ENCODE data around the gene GPR15LG.
A peak's percentile ranks its signal among the peaks of the same experiment; 100 is the strongest.

GPR15LG gene

DNA sequence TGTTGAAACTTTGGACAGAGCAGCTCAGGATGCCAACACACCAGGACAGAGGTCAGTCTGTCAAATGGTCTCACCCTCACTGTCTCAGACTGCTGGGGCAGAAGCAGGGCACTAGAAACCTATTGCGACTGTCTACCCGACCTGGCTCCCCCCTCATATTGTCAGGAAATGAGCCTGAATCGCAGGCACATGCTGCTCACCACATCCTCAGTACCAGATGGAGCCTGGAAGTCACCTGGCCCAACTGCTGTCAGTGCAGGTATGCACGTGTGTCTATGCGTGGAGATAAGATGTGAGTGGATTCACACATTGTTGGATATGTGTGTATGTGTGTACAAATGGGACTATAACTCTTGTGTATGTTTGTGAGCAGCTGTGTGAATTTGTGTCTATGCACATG is 17.5 kb downstream of the GPR15LG start:
- Histone ChIP-seq H3K4me1 (ENCODE audit: control insufficient read depth, insufficient read depth, low read length) (no peaks in the 10 kb centered on the region), H3K4me3 (ENCODE audit: low read length) (no peak overlapping the region), H3K27me3 (ENCODE audit: control insufficient read depth, insufficient read depth, low read length) (peaks cover 18% of the 10 kb centered on the region; the same call in 1 of the 2 replicates), H3K36me3 (ENCODE audit: control insufficient read depth, insufficient read depth, low read length) (no peaks in the 10 kb centered on the region), H3K9me3 (ENCODE audit: control insufficient read depth, insufficient read depth, low read length) (no peaks in the 10 kb centered on the region), H3K27ac (ENCODE audit: low read length) (no peak overlapping the region)
- WGBS (ENCODE audit: insufficient coverage, insufficient read length), result no CpG with 5 or more reads among the region's 5 CpGs
- no peak for DNase-seq (ENCODE audit: low read depth, low spot score)

- Histone ChIP-seq H3K4me1 (ENCODE audit: control insufficient read depth, insufficient read depth, low read length) (no peaks in the 10 kb centered on the region), H3K27ac (ENCODE audit: low read length) (no peak overlapping the region), H3K27me3 (ENCODE audit: control insufficient read depth, insufficient read depth, low read length) (peaks cover 18% of the 10 kb centered on the region; the same call in 1 of the 2 replicates), H3K4me3 (ENCODE audit: low read length) (no peak overlapping the region), H3K9me3 (ENCODE audit: control insufficient read depth, insufficient read depth, low read length) (no peaks in the 10 kb centered on the region), H3K36me3 (ENCODE audit: control insufficient read depth, insufficient read depth, low read length) (no peaks in the 10 kb centered on the region)
- no CpG with 5 or more reads among the region's 2 CpGs for WGBS (ENCODE audit: insufficient coverage, insufficient read length)
- no peak for DNase-seq (ENCODE audit: low read depth, low spot score)
Observed at GRCh38 chr10:84193327-84193726, 19.7 kb downstream of the GPR15LG start.

GRCh38 chr10:84193846-84194423 is 20.3 kb downstream of the GPR15LG start:
- no CpG with 5 or more reads among the region's 5 CpGs for WGBS (ENCODE audit: insufficient coverage, insufficient read length)
- Histone ChIP-seq H3K27me3 (ENCODE audit: control insufficient read depth, insufficient read depth, low read length) (peaks cover 18% of the 10 kb centered on the region; the same call in 1 of the 2 replicates), H3K4me1 (ENCODE audit: control insufficient read depth, insufficient read depth, low read length) (no peaks in the 10 kb centered on the region), H3K4me3 (ENCODE audit: low read length) (peak overlapping the region; percentile 83; the same call in 1 of the 2 replicates), H3K36me3 (ENCODE audit: control insufficient read depth, insufficient read depth, low read length) (no peaks in the 10 kb centered on the region), H3K9me3 (ENCODE audit: control insufficient read depth, insufficient read depth, low read length) (no peaks in the 10 kb centered on the region), H3K27ac (ENCODE audit: low read length) (no peak overlapping the region)
- DNase-seq (ENCODE audit: low read depth, low spot score), result no peak

DNA sequence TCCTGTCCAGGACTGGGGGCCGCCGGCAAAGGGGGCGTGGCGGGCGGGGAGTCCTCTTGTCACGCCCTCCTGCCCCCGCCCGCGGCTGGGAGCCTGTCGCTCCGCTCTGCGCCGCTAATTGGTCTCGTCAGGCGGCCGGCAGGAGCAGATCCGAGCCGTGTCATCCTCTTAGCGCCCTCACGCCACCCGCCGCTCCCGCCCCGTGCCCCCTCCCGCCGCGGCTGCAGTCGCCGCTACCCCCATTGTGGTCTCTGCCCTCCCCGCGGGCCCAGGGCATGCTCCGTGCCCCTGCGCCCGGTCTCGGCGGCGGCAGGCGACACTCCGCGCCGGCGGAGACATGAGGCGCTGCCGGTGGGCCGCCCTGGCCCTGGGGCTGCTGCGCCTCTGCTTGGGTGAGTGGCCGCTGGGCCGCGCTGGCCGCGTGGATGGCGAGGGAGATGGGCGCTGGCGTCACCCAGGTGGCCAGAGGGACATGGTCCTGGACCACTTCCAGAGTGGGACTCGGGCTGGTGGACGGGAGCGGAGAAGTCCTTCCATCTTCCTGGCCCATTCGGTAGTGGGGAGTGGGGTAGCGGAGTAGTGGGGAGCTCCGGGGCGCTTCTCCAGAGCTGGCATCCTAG is 20.9 kb downstream of the GPR15LG start, which contains the start of gene CDHR1:
Gene CDHR1 (plus strand): TSS at position 114 of the 620 bp plus-strand sequence. CDS start 224 bp downstream, at position 338.
- peak within 1 kb of the TSS; percentile 83; the same call in 1 of the 2 replicates for H3K4me3 ChIP-seq (ENCODE audit: low read length)

DNA sequence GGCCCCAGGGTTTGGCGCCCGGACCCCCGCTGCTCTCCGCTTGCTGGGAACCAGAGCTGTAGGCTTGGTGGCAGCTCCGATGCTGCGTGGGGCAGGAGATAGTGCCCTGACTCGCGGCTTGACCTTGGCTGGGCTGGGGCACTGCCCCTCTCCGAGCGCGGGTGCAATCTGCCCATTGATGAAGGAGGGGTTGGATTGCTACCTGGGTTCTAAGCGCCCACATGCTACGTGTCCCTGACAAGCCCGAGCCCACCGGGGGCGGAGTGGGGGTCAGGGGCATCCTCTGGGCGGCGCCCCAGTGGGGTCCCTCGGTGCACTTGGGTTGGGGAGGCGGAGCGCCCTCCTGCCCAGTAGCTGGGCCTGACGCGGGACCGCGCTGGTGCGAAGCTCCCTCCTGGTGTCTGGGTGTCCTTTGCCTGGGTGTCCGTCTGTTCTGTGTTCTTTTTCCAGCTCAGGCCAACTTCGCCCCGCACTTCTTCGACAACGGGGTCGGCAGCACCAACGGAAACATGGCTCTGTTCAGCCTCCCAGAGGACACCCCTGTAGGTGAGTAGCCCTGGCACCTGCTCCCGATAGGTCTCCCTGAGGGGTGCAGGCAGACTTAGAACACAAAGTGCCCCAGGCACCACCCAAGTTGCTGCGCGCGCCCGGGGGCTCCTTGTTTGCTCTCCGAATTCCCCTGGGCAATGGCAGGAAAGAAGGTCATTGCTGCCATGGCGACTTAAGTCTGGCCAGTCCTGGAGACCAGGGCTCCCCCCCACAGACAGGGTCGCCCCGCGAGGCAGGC is 21.6 kb downstream of the GPR15LG start:
- Histone ChIP-seq H3K27me3 (ENCODE audit: control insufficient read depth, insufficient read depth, low read length) (peaks cover 18% of the 10 kb centered on the region; the same call in 1 of the 2 replicates), H3K4me3 (ENCODE audit: low read length) (peak overlapping the region; percentile 83; the same call in 1 of the 2 replicates), H3K27ac (ENCODE audit: low read length) (no peak overlapping the region), H3K4me1 (ENCODE audit: control insufficient read depth, insufficient read depth, low read length) (no peaks in the 10 kb centered on the region), H3K9me3 (ENCODE audit: control insufficient read depth, insufficient read depth, low read length) (no peaks in the 10 kb centered on the region), H3K36me3 (ENCODE audit: control insufficient read depth, insufficient read depth, low read length) (no peaks in the 10 kb centered on the region)
- DNase-seq (ENCODE audit: low read depth, low spot score), result no peak
- WGBS (ENCODE audit: insufficient coverage, insufficient read length), result no CpG with 5 or more reads among the region's 43 CpGs

More for the DNA sequence above, 20.9 kb downstream of the GPR15LG start, which contains the start of gene CDHR1:
- Histone ChIP-seq H3K4me1 (ENCODE audit: control insufficient read depth, insufficient read depth, low read length) (no peaks in the 10 kb centered on the region), H3K36me3 (ENCODE audit: control insufficient read depth, insufficient read depth, low read length) (no peaks in the 10 kb centered on the region), H3K9me3 (ENCODE audit: control insufficient read depth, insufficient read depth, low read length) (no peaks in the 10 kb centered on the region), H3K27me3 (ENCODE audit: control insufficient read depth, insufficient read depth, low read length) (peaks cover 18% of the 10 kb centered on the region; the same call in 1 of the 2 replicates), H3K27ac (ENCODE audit: low read length) (no peak within 1 kb of the TSS)
- DNase-seq (ENCODE audit: low read depth, low spot score), result no peak
- no CpG with 5 or more reads among the region's 61 CpGs for WGBS (ENCODE audit: insufficient coverage, insufficient read length)

DNA sequence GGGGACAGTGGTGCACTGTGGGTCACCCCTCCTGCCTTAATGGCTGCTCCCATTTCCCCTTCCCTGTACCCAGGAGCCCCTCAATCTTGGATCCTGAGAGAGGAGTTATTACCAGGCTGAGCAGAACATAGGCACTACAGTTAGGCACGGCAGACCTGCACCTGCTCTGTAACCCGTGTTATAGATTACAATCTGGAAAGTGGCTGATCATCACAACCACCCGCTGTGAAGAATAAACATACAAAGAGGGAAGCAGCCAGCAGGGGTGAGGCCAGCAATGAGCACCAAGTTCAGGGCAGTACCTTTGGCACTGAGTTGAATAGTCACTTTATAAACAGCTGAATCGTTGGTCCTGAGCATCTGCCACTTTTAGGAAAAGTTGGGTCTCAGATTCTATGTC is 22.5 kb downstream of the GPR15LG start:
- Histone ChIP-seq H3K36me3 (ENCODE audit: control insufficient read depth, insufficient read depth, low read length) (no peaks in the 10 kb centered on the region; the same call in 1 of the 2 replicates), H3K9me3 (ENCODE audit: control insufficient read depth, insufficient read depth, low read length) (no peaks in the 10 kb centered on the region), H3K27me3 (ENCODE audit: control insufficient read depth, insufficient read depth, low read length) (peaks cover 18% of the 10 kb centered on the region; the same call in 1 of the 2 replicates), H3K27ac (ENCODE audit: low read length) (no peak overlapping the region), H3K4me1 (ENCODE audit: control insufficient read depth, insufficient read depth, low read length) (no peaks in the 10 kb centered on the region), H3K4me3 (ENCODE audit: low read length) (no peak overlapping the region)
- no CpG with 5 or more reads among the region's 4 CpGs for WGBS (ENCODE audit: insufficient coverage, insufficient read length)
- no peak for DNase-seq (ENCODE audit: low read depth, low spot score)

DNA sequence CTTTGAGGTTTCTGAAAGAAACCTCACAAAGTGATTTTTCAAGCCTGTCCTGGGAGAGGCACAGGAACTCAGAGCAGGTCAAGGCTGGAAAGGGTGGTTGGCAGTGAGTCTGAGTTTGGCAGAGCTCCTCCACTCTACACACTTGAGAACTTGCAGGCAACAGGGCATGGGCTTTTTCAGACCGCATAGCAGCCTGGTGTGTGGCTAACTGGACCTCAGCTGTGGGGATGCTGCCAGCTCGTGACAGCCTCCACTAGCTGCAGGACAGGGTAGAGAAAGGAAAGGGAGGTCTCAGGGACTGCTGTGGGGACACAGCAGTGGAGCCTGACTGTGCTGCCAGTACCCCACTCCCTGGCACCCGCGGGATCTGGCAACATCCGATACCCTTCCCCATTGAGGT is 23.3 kb downstream of the GPR15LG start:
- Histone ChIP-seq H3K27me3 (ENCODE audit: control insufficient read depth, insufficient read depth, low read length) (peaks cover 18% of the 10 kb centered on the region; the same call in 1 of the 2 replicates), H3K36me3 (ENCODE audit: control insufficient read depth, insufficient read depth, low read length) (no peaks in the 10 kb centered on the region; the same call in 1 of the 2 replicates), H3K27ac (ENCODE audit: low read length) (no peak overlapping the region), H3K9me3 (ENCODE audit: control insufficient read depth, insufficient read depth, low read length) (no peaks in the 10 kb centered on the region), H3K4me1 (ENCODE audit: control insufficient read depth, insufficient read depth, low read length) (no peaks in the 10 kb centered on the region), H3K4me3 (ENCODE audit: low read length) (no peak overlapping the region)
- no peak for DNase-seq (ENCODE audit: low read depth, low spot score)
- no CpG with 5 or more reads among the region's 5 CpGs for WGBS (ENCODE audit: insufficient coverage, insufficient read length)

- Histone ChIP-seq H3K27ac (ENCODE audit: low read length) (no peak overlapping the region), H3K36me3 (ENCODE audit: control insufficient read depth, insufficient read depth, low read length) (no peaks in the 10 kb centered on the region; the same call in 1 of the 2 replicates), H3K4me1 (ENCODE audit: control insufficient read depth, insufficient read depth, low read length) (no peaks in the 10 kb centered on the region), H3K27me3 (ENCODE audit: control insufficient read depth, insufficient read depth, low read length) (peaks cover 18% of the 10 kb centered on the region; the same call in 1 of the 2 replicates), H3K4me3 (ENCODE audit: low read length) (no peak overlapping the region), H3K9me3 (ENCODE audit: control insufficient read depth, insufficient read depth, low read length) (no peaks in the 10 kb centered on the region)
- DNase-seq (ENCODE audit: low read depth, low spot score), result no peak
- no CpG with 5 or more reads among the region's 5 CpGs for WGBS (ENCODE audit: insufficient coverage, insufficient read length)
Observed at GRCh38 chr10:84197643-84198042, 24.0 kb downstream of the GPR15LG start.

- Histone ChIP-seq H3K36me3 (ENCODE audit: control insufficient read depth, insufficient read depth, low read length) (no peaks in the 10 kb centered on the region; the same call in 1 of the 2 replicates), H3K27ac (ENCODE audit: low read length) (no peak overlapping the region), H3K4me3 (ENCODE audit: low read length) (no peak overlapping the region), H3K4me1 (ENCODE audit: control insufficient read depth, insufficient read depth, low read length) (no peaks in the 10 kb centered on the region), H3K9me3 (ENCODE audit: control insufficient read depth, insufficient read depth, low read length) (no peaks in the 10 kb centered on the region), H3K27me3 (ENCODE audit: control insufficient read depth, insufficient read depth, low read length) (peaks cover 17% of the 10 kb centered on the region; the same call in 1 of the 2 replicates)
- no CpG with 5 or more reads among the region's 7 CpGs for whole genome bisulfite sequencing (ENCODE audit: insufficient coverage, insufficient read length)
- no peak for DNase-seq (ENCODE audit: low read depth, low spot score)
Observed at GRCh38 chr10:84198206-84198915, 24.8 kb downstream of the GPR15LG start.
